Uterus (tissue), 2 donors: Measurements from ENCODE around the gene ANO4.

Source experiments
- CTCF ChIP-seq, 4 experiments: fragments of 200-600 bp in 2 of 4; fragments of 450-650 bp in 2 of 4; sonication (generic) in 2 of 4; IDR thresholded peaks; one replicate each; pipeline ENCODE4 v1.5.1; 2016 to 2019; ENCODE audit warnings: antibody characterized with exemption in 4 of 4, mild to moderate bottlenecking in 2 of 4, moderate library complexity in 1 of 4
- POLR2A ChIP-seq, 2 donors: fragments of 450-650 bp; IDR thresholded peaks; one replicate each; pipeline ENCODE4 v1.6.1; 2016; ENCODE audit warnings: antibody characterized with exemption in 2 of 2, mild to moderate bottlenecking in 1 of 2, moderate library complexity in 1 of 2

GRCh38 chr12:101045486-101046464, 251.2 kb downstream of the ANO4 start:
- TF ChIP-seq CTCF (IDR thresholded peaks at IDR 0.05) (no peak), POLR2A (IDR thresholded peaks at IDR 0.05) (no peak)
